Right lung (tissue), 5 donors: ENCODE results near the gene PLEKHA5. TPM values are rescaled to one million over a fixed set of nuclear protein-coding genes. Genes with fewer than 3 reads are reported as not detected.
"Not testable (repeated sequence)": the region's sequence is repeated elsewhere in the genome, so short reads cannot be mapped to it uniquely, and the experiment has no call there.

Experiments
- DNase-seq, 2 donors: peaks; one replicate each; pipeline ENCODE4 v3.0.0-alpha.2; 2013
- polyA plus RNA-seq, 5 donors: library from polyadenylated mRNA; unstranded; fragments of 120-200 nt; gene quantifications; one replicate each; pipeline versions ENCODE4 v1.2.1 to v1.2.3, GENCODE V29; 2013; ENCODE audit warnings: inconsistent platforms in 1 of 5, low replicate concordance in 1 of 5; ENCODE audit not compliant: insufficient read length in 5 of 5, insufficient read depth in 1 of 5

Gene PLEKHA5
- polyA plus RNA-seq, 5 donors = 25.6 to 45.5 (median 38.3) TPM

DNA sequence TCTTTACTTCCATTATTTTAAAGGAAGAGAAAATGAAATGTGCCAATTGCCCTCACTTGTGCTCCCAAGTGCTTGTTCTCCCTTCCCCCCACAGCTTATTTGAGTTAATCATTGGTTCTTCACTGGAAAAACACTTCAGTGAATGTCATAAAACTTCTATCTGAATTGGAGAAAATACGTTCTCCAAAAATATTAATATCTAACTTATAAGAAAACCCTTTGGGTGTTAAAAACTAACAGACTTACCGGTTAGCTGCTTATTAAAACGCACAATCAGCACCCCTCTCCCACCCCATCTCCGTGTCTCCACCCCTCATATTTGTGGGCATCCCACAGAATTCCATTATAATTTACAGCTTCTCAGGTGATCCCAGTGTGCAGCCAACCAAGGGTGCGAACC is 31.7 kb downstream of the PLEKHA5 start:
- DNase-seq = no peak

DNA sequence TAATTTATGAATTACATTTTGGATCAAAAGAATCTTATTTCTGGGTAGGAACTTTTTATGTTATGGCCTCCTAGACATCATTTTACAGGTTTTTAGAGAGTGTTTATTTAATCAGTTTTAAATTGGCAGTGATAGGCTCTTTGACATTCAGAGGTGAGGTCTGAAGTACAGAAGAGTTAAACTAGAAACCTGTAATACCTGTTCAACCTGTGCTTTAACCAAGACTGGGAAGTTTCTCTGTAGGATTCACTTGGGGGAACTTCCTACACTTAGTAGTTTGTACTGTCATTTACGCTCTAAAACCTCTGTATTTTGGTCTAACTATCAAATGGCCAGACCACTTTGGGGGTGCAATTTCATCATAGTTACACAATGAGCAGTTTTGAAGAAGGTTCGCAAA is 35.9 kb downstream of the PLEKHA5 start:
- no peak for DNase-seq

DNA sequence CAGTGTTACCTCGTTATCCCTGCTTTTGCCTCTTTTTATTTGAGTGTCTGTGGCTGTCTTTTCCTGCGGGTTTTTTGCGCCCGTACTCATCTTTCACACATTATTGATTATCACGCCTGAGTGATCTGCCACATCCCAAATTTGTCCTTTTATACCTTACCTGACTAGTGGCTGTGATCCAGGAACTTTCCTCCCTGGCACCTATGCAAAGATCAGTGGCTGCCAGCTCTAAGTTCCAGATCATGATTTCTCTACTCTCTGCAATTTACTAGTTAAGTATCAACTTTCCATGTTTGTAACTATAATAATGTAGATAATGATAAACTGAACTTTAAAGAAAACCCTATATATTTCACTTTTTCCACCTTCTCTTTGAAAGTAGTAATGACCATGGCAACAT is 36.9 kb downstream of the PLEKHA5 start:
- no peak for DNase-seq

GRCh38 chr12:19166956-19167355 is 37.4 kb downstream of the PLEKHA5 start:
- no peak for DNase-seq

DNA sequence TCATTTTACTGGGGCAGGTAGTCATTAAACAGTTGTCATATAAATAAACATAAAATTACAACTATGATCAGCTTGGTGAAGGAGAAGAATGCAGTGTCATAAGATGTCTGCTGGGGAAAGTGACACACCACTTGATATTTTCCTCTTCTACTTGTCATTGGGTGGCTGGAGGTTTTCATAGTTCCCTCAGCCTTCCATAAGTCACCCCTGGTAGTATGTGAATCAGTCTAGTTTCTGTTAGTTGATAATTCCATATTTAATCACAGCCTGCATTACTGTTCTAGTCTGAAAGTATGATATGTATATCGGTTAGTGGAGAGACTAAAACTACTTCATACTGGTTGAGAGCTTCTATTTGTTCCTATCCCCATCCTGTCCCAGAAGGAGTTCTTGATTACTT is 38.2 kb downstream of the PLEKHA5 start:
- no peak for DNase-seq

- DNase-seq = no peak
These were observed 39.1 kb downstream of the PLEKHA5 start for GRCh38 chr12:19168644-19169043.

DNA sequence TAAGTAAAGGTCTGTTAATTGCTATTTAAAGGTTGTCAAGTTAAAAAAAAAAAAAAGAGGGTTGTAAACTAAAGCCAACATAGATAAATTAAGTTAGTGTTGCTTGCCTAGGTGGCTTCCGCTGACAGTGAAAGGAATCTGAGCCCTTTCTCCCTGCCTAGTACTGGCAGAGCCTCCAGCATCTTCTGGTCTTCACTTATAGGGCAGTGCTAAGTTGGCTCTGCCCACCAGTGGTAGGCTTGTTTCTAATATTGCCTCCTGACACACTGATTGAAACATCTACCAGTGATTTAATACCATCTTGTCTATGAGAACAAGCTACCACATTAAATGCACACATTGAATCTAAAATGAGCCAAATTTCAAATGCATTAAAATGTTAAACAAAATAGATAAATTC is 39.7 kb downstream of the PLEKHA5 start:
- no peak for DNase-seq

- DNase-seq = not testable (repeated sequence)
These were observed 40.8 kb downstream of the PLEKHA5 start for GRCh38 chr12:19170286-19170685.

DNA sequence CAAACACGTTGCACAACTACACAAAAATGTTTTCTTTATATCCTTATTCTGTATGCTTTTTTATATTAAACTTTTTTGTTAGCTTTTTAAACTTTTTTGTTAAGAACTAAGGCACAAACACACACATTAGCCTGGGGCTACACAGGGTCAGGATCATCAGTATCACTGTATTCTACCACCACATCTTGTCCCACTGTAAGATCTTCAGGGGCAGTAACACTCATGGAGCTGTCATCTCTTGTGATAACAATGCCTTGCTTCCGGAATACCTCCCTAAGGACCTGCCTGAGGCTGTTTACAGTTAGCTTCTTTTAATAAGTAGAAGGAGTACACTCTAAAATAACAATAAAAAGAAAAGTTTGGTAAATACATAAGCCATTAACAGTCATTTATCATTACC is 42.2 kb downstream of the PLEKHA5 start:
- DNase-seq = no peak

DNA sequence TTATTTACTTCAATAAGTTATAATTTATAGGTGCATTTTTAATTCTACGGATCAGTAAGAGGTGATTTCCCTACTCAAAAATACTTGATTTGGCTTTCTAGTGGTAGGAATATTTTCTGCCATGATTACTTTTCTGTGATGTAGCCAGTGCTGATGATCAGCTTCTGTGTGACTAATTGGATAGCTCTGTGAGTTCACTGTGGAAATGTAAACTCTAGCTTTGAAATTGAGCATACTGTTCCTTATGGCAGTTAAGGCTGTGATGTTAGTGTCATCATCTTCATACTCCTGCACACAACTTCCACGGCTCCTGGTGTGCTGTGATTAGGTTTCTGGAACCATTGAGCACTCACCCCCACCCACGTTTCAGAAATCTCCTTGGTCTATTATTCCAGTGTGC is 48.2 kb downstream of the PLEKHA5 start:
- no peak for DNase-seq

- DNase-seq = no peak
These were observed 50.5 kb downstream of the PLEKHA5 start for GRCh38 chr12:19179986-19180385.

DNA sequence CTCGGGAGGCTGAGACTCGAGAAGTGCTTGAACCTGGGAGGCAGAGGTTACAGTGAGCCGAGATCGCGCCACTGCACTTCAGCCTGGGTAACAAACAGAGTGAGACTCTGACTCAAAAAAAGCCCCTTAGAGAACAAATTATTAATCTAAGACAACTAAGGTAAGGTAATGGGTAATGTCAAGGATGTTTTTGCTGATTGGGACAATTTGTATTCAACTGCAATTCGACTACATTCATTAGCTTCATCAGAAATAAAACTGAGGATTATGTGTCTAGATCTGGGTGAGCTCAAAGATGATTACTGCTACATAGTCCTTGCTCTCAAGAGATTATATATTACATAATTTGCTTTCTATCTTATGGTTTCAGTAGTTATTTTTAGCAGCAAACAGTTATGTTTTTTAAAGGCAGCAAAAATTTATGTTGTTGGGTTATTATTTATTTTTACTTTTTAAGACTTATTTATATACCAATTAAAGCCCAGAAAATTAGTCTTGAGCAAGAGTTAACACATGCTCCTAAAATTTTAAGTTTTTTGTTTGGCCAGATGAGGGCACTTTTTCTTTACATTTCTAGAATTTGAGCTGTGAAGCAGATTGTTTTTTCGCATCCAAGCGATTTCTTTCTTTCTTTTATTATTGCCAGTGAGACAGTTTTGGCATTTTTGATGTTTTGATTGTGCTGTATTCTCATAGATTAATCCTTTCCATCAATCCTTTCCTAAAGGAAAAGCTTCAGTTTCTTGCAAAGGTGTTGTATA is 52.3 kb downstream of the PLEKHA5 start:
- DNase-seq = no peak

GRCh38 chr12:19183121-19183838 is 53.7 kb downstream of the PLEKHA5 start:
- no peak for DNase-seq

DNA sequence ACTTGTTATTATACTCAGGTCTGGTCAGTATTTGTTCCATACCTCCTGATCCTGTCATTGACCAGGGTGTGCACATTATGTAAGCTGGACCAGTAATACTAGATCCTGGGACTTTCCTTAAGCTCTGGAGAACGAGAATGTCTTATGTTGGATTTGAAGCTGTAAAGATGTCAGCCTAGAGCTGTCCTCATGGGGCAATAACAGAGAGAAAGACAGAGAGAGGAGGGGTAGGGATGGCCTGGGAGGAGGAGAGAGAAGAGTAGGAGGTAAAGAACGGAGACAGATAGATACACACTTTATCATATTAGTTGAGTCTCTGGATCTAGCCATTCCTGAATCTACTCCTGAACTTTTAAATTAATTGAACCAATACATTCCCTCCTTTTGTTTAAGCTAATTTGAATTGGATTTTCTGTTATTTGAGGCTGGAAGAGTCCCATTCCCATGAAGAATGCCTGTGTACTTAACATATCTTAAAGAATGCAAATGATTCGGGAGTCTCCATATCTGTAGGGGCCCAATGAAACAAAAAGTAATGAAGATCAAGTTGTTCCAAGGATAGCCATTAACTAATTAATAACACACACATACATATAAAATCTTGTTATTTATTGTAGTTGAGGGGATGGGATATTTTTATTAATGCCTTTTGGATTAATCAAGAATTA is 55.9 kb downstream of the PLEKHA5 start:
- no peak for DNase-seq

GRCh38 chr12:19186722-19187661 is 57.5 kb downstream of the PLEKHA5 start:
- peak in 1 of 2 donors; percentile 44 for DNase-seq

DNA sequence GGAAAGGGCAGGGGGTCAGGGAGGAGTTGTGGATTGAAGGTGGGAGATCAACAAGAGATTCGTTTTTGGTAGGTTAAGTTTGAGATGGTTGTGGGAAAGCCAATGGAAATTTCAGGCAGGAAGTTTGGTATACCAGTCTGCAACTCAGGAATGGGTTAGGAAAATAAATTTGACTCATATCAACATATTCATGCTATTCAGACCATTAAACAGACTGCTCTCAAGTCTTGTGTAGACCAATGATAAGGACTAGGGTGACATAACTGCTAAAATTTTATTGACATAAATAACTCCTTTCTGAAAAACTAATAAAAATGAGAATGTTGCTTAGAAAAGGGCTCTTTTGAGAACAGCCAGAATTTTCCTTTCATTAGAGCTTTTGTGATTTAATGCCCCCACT is 60.0 kb downstream of the PLEKHA5 start:
- no peak for DNase-seq

- no peak for DNase-seq
These were observed 60.9 kb downstream of the PLEKHA5 start for GRCh38 chr12:19190292-19191031.

GRCh38 chr12:19191089-19191488 is 61.6 kb downstream of the PLEKHA5 start:
- no peak for DNase-seq

DNA sequence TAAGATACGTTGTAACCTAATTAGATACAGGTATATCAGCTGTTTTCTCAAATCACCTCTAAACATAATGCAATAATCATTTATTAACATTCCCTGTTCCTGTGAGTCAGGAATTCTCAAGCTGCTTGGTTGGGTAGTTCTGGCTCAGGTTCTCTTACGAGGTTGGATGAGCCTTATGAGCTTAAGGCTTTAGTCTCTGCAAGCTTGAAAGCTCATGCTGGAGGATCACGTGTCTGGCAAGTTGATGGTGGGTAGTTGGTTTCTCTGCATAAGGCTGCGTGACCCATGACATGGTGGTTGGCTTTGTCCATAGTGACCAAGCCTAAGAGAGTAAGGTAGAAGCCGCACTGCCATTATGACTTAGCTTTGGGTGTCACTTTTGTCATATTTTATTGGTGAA is 62.0 kb downstream of the PLEKHA5 start:
- no peak for DNase-seq

DNA sequence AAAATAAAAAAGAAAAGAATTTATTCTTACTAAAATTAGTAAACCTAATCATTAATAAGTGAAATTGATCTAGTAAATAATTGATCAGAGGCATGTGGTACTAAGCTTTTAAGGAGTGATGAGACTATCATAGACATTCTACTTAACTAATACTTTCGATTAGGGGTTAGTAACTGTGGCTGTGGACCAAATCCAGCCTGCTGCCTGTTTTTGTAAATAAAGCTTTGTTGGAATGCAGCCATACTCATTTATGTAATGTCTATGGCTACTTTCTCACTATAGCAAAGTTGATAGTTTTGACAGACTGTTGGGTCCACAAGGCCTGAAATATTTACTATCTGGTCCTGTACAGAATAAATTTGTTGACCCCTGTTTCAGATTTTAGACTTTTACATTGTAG is 63.2 kb downstream of the PLEKHA5 start:
- no peak for DNase-seq

DNA sequence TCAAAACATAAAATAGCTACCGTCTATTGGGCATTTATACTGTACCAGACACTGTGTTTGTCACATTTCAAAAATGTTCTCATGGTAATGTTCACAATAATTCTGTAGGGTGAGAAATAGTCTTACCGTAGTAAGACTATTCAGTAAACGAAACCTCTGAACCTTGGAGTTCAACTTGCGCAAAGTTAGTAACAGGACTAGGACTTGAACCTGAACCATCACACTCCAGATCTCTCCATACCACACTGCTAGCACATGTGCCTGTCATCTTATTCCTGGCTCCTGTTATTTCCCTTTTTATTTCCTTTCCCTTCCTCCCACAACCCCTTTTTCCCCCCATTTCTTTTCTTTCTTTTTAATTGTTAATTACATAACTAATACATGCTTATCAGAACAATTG is 65.4 kb downstream of the PLEKHA5 start:
- DNase-seq = no peak
